K562 (cell line): ENCODE measurements around the gene GYS1. TPM values are rescaled to one million over a fixed set of nuclear protein-coding genes. Genes with fewer than 3 reads are reported as not detected.
A peak's percentile ranks its signal among the peaks of the same experiment; 100 is the strongest.

ENCODE experiments used
- ATAC-seq: fragments of 200-7000 bp; cut with Tn5 transposase; 3 replicates; pipeline ENCODE4 v1.9.1; 2020; ENCODE audit warnings: moderate library complexity
- BruUV-seq: library from RNA; stranded (reverse); fragments of 400-500 nt; replicated peaks from 2 replicates; lab custom pipeline; 2021; lab: Mats Ljungman, UMichigan
- CTCF ChIA-PET: fragments of 300-600 bp; formaldehyde crosslinking; extraction: SDS; loops from one replicate; lab custom pipeline; 2021; ENCODE audit warnings: low intra/inter-chr PET ratio; lab: Yijun Ruan, JAX
- POLR2A ChIA-PET: fragments of 300-600, 350-650 bp; sonication (Branson Sonifier 250); formaldehyde crosslinking; extraction: SDS; loops from one replicate; lab custom pipeline; 2021; ENCODE audit warnings: antibody characterized with exemption, inconsistent platforms; lab: Yijun Ruan, JAX
- DNase-seq, 4 experiments: peaks; one replicate each; pipeline versions ENCODE4 v3.0.0 to v3.0.0-alpha.2; 2011 to 2018; ENCODE audit warnings: low spot score in 3 of 4, mixed read lengths in 3 of 4; ENCODE audit errors: extremely low read depth in 1 of 4
- FAIRE-seq: peaks from 2 replicates; lab custom pipeline; 2011; peaks lifted over from hg19 to GRCh38; lab: Jason Lieb, UNC
- H2AFZ ChIP-seq: 2 replicates; pipeline ENCODE4 v1.6.0; 2011; ENCODE audit warnings: low read depth, low read length, control low read depth, inconsistent platforms
- H3K27ac ChIP-seq: fragments of 200-600 bp; 3 replicates; pipeline ENCODE4 v1.8.0; 2011; ENCODE audit warnings: low read depth, mild to moderate bottlenecking, control low read depth, inconsistent platforms, low read length, moderate library complexity, mixed read lengths; ENCODE audit errors: extremely low read depth
- H3K27me3 ChIP-seq, 2 experiments: fragments of 300-600 bp in 1 of 2; 2 replicates in 1 of 2; 3 replicates in 1 of 2; pipeline versions ENCODE4 v1.6.0 to v1.8.0; 2011; ENCODE audit warnings: inconsistent platforms in 2 of 2, low read length in 2 of 2, mild to moderate bottlenecking in 1 of 2, mixed read lengths in 1 of 2, moderate library complexity in 1 of 2; ENCODE audit not compliant: control insufficient read depth in 2 of 2, insufficient read depth in 2 of 2
- H3K36me3 ChIP-seq: fragments of 300-600 bp; 3 replicates; pipeline ENCODE4 v1.8.0; 2011; ENCODE audit warnings: mild to moderate bottlenecking, low read length, inconsistent platforms; ENCODE audit not compliant: control insufficient read depth, insufficient read depth
- H3K4me1 ChIP-seq, 2 experiments: fragments of 200-600 bp in 1 of 2; replicated peaks in 1 of 2; 2 replicates in 1 of 2; 3 replicates in 1 of 2; pipeline versions ENCODE4 v1.5.1 to v1.8.0; 2011; ENCODE audit warnings: inconsistent platforms in 2 of 2, low read length in 2 of 2, mild to moderate bottlenecking in 1 of 2, mixed read lengths in 1 of 2, moderate library complexity in 1 of 2; ENCODE audit not compliant: control insufficient read depth in 2 of 2, insufficient read depth in 2 of 2
- H3K4me2 ChIP-seq: 2 replicates; pipeline ENCODE4 v1.6.1; 2011; ENCODE audit warnings: low read length, control low read depth, inconsistent platforms, mixed read lengths; ENCODE audit not compliant: insufficient read depth
- H3K4me3 ChIP-seq: fragments of 200-600 bp; sonication (generic), shearing (Covaris generic); 2 replicates; pipeline ENCODE4 v1.5.1; 2016; ENCODE audit warnings: control low read depth, inconsistent platforms
- H3K79me2 ChIP-seq: fragments of 200-600 bp; 3 replicates; pipeline ENCODE4 v1.8.0; 2011; ENCODE audit warnings: low read length, inconsistent platforms; ENCODE audit not compliant: control insufficient read depth, insufficient read depth
- H3K9ac ChIP-seq, 2 experiments: 2 replicates each; pipeline versions ENCODE4 v1.6.0 to v1.6.1; 2011; ENCODE audit warnings: low read depth in 2 of 2, low read length in 2 of 2, control low read depth in 1 of 2, inconsistent platforms in 1 of 2, mild to moderate bottlenecking in 1 of 2, mixed read lengths in 1 of 2; ENCODE audit not compliant: insufficient read depth in 1 of 2
- H3K9me1 ChIP-seq: one replicate; pipeline ENCODE4 v1.6.0; 2011; ENCODE audit warnings: inconsistent platforms, mild to moderate bottlenecking, low read length, moderate library complexity; ENCODE audit not compliant: control insufficient read depth, insufficient read depth
- H3K9me3 ChIP-seq: replicated peaks from 2 replicates; pipeline ENCODE4 v1.5.1; 2011; ENCODE audit warnings: low read depth, low read length, inconsistent platforms; ENCODE audit not compliant: control insufficient read depth, insufficient read depth
- H4K20me1 ChIP-seq: replicated peaks from 2 replicates; pipeline ENCODE4 v1.6.1; 2011; ENCODE audit warnings: low read length, inconsistent platforms, mixed read lengths; ENCODE audit not compliant: control insufficient read depth, insufficient read depth
- NCOA6 ChIP-seq: fragments of 450-650 bp; IDR thresholded peaks from 2 replicates; pipeline ENCODE4 v1.6.1; 2017; ENCODE audit warnings: mild to moderate bottlenecking
- TFAP4 ChIP-seq: sonication (generic); formaldehyde crosslinking; IDR thresholded peaks from 2 replicates; pipeline ENCODE4 v1.8.0; 2022; ENCODE audit warnings: missing genetic modification reagents, mild to moderate bottlenecking, moderate library complexity, borderline replicate concordance
- WGBS: fragments of 100-300 bp; shearing (Covaris generic); methylation state at CpG from one replicate; pipeline ENCODE4 v1.1.6; 2016; ENCODE audit warnings: low coverage, mixed read lengths; ENCODE audit not compliant: insufficient coverage; ENCODE audit errors: missing lambda C conversion rate; 5-methylcytosine and 5-hydroxymethylcytosine counted together
- in situ Hi-C: fragments of 300-500 bp; cut with MboI; formaldehyde crosslinking; loops from 4 replicates; pipeline ENCODE4 v1.15.0; 2018; ENCODE audit warnings: inconsistent platforms, mixed read lengths
- intact Hi-C: fragments of 100-400 bp; cut with micrococcal nuclease; formaldehyde crosslinking; loops from 2 replicates; pipeline ENCODE4 v1.14.2; 2022
- polyA plus RNA-seq, 8 experiments: library from polyadenylated mRNA; depleted of rRNA in 4 of 8; stranded (reverse) in 5 of 8; unstranded in 3 of 8; fragments of >200 nt; fragmentation: Nextera tagmentation in 2 of 8; fragmentation: Illumina TruSeq in 1 of 8; extraction: Ambion mirVana in 2 of 8; extraction: Trizol in 1 of 8; gene quantifications; 2 replicates each; pipeline versions ENCODE4 v1.2.1 to v1.2.3, GENCODE V29; 2011 to 2014; ENCODE audit warnings: inconsistent platforms in 1 of 8, missing spikeins in 1 of 8
- total RNA-seq, 7 experiments: library from RNA; depleted of rRNA in 6 of 7; stranded (reverse); fragments of >200 nt in 6 of 7; fragmentation: Illumina TruSeq in 2 of 7; extraction: Trizol in 2 of 7; gene quantifications; 2 replicates each; pipeline versions ENCODE4 v1.2.1 to v1.2.3, GENCODE V29; 2011 to 2021; ENCODE audit warnings: low replicate concordance in 1 of 7

The GYS1 gene
- total and polyA plus RNA-seq, 9 of the 15 experiments (the other 6 are each of a cell fraction or from before 2014, with no cell fraction given), result 1.9 to 31.1 (median 15.2) TPM

- H3K79me2 ChIP-seq, result no peaks in the 10 kb centered on the region
- peaks cover 6% of the 10 kb centered on the region; the same call in 1 of the 2 replicates for H4K20me1 ChIP-seq
- peaks cover 5% of the 10 kb centered on the region for H3K9me1 ChIP-seq
- H2AFZ ChIP-seq, result no peak overlapping the region
- CTCF ChIA-PET, result no interaction called here
- no peak overlapping the region for H3K4me3 ChIP-seq
- FAIRE-seq, result no peak
- H3K36me3 ChIP-seq, result peaks cover under 1% of the 10 kb centered on the region; the same call in 1 of the 3 replicates
- intact Hi-C loops, result no loop called here
- H3K27me3 ChIP-seq, result no peaks in the 10 kb centered on the region
- no peak for TF ChIP-seq NCOA6
- TF ChIP-seq TFAP4, result 0 out of 2 replicates have a peak, but pooled peaks have one; percentile 12
- TF ChIP-seq, all 486 proteins: peak for 1
- H3K4me1 ChIP-seq, result peaks cover 21 to 41% of the 10 kb centered on the region in 2 experiments; a peak in 4 of 5 replicates
- in situ Hi-C loops, result no loop called here
- DNase-seq, result no peak
- no peaks in the 10 kb centered on the region for H3K9me3 ChIP-seq
- 46% methylated on average over 9 of the region's 9 CpGs for WGBS
- ATAC-seq, result no peak
- no peak overlapping the region for H3K9ac ChIP-seq
- no peak overlapping the region for H3K4me2 ChIP-seq
- no TSS peak for BruUV-seq
- H3K27ac ChIP-seq, result no peak overlapping the region
- POLR2A ChIA-PET, result no interaction called here
Measured at GRCh38 chr19:49022116-49022515, 29.0 kb upstream of the GYS1 start.
